GM12873 (cell line): ENCODE results near the gene EBPL.
A peak's percentile ranks its signal among the peaks of the same experiment; 100 is the strongest.

ENCODE experiments used
- TF ChIP-seq, protein P1 (sequence below): IDR thresholded peaks from 2 replicates; pipeline ENCODE4 v1.5.1; 2012; ENCODE audit warnings: low read depth, mild to moderate bottlenecking, moderate library complexity, low read length, control low read depth; ENCODE audit not compliant: insufficient read depth; ENCODE audit errors: missing control alignments

The EBPL gene

DNA sequence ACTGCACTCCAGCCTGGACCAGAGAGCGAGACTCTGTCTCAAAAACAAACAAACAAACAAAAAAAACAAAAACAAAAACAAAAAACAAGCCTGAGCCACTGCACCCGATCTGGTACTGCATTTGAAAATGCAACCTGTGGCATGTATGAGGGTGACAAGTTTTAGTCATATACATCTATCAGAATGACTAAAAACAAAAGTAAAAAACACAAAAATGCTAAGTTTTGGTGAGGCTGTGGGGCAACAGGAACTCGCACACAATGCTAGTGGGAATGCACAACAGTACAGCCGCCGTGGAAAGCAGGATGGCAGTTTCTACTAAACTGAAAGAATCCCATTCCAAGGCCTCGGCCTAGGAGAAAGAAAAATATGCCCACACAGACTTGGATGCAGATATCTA lies 7.8 kb downstream of the EBPL start:
- TF ChIP-seq, protein P1, sequence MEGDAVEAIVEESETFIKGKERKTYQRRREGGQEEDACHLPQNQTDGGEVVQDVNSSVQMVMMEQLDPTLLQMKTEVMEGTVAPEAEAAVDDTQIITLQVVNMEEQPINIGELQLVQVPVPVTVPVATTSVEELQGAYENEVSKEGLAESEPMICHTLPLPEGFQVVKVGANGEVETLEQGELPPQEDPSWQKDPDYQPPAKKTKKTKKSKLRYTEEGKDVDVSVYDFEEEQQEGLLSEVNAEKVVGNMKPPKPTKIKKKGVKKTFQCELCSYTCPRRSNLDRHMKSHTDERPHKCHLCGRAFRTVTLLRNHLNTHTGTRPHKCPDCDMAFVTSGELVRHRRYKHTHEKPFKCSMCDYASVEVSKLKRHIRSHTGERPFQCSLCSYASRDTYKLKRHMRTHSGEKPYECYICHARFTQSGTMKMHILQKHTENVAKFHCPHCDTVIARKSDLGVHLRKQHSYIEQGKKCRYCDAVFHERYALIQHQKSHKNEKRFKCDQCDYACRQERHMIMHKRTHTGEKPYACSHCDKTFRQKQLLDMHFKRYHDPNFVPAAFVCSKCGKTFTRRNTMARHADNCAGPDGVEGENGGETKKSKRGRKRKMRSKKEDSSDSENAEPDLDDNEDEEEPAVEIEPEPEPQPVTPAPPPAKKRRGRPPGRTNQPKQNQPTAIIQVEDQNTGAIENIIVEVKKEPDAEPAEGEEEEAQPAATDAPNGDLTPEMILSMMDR, result no peak

DNA sequence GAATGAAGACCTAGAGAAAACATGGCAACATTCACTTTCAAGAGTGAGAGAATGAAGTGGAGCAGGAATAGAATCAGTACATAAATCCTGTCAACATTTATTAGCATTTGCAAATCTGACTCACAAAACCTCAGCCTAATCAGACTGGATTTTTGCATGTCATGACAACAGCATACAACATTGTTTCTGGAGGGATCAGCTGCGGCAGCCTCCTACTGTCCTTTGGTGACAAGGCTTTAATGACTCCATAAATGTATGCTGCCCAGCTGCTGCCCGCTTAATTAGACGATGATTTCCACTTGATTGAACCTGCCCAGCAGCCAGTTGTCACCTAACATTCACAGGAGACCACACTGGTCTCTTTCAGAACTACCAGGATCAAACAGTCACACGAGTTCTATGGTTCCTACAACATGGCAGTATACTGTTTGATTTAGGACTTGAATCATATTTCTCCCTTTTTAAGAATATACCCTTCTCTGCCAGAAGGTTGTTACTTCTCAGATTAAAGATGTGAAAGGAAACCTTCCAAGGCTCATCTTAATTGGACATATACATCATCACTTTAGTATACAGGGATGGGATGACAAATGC lies 9.3 kb downstream of the EBPL start:
- TF ChIP-seq, protein P1, result no peak

DNA sequence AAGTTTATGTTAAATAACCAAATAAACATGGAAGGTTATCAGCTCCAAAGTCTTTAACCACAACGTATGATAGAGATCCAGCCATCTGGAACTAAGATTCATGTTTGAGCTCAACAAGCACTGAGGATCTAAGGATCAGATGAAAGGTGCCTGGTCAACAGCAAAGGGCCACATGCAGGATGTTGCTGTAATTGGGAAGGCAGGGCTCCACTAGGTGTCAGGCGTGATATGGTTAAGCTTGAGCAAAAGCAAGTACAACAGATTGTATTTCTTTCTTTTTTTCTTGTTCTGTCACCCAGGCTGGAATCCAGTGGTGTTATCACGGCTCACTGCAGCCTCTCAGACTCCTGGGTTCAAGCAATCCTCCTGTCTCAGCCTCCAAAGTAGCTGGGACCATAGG lies 12.0 kb downstream of the EBPL start:
- TF ChIP-seq, protein P1, result peak; percentile 22

DNA sequence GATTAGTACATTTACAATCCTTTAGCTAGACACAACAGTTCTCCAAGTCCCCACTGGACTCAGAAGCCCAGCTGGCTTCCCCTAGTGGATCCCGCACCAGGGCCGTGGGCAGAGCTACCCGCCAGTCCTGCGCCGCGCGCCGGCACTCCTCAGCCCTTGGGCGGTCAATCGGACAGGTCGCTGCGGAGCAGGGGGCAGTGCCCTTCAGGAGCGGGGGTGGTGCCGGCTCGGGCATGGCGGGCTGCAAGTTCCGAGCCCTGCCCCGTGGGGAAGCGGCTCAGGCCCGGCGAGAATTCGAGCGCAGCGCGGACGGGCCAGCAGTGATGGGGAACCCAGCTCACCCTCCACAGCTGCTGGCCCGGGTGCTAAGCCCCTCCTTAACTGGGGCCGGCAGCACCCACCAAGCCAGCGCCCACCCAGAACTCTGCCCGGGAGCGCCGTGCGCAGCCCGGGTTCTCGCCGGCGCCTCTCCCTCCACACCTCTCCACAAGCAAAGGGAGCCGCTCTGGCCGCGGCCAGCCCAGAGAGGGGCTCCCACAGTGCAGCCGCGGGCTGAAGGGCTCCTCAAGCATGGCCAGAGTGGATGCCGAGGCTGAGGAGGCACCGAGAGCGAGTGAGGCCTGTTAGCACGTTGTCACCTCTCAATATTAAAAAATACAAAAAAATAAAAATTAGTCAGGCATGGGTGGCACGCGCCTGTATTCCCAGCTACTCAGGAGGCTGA lies 12.9 kb downstream of the EBPL start:
- TF ChIP-seq, protein P1, result no peak

DNA sequence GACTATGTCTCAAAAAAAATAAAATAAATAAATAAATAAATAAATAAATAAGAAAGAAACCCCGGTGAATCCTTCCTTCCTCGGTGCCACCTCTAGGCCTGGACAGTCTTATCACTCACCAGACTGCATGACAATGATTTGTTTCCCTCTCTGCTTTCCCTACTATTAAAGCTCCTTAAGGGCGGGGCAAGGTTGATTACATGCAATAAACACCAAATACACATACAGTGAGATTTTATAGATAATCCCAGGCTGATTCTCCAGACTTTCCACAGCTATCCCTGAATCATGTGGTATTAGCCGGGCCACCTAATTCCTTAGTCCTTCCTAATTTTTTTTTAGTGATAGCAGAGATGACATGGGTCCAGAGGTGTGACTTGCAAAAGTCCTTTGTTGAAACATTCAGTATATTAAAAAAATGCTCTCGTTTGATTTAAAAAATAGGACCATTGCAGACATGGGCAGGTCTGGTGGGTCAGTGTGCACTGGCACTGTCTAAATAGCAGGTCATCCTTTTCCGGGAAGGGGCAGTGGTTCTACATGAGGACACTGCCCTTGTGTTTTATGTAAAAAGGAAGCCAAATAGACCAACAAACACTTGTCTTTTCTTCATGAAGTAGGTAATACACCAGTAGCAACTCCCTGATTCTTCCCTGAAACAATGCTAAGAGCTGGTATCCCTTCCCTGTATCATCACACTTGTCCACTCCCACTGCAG lies 14.5 kb downstream of the EBPL start:
- TF ChIP-seq, protein P1, result no peak

DNA sequence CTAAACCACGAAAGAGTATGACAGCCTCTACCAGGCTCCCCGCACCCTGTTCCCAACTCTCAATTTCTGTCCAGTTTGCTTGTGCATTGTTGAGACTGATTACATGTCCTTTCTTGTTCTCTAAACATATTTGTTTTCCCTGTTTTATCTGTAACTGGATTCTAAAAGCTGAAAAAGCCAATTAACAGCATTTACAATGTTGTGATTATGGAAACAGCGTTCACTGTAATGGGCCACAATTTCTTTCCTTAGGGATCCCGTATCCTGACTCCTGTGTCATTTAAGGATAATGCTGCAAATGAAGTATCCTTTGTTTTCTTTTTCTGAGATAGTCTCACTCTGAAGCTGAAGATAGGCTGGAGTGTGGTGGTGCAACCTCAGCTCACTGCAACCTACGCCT lies 20.5 kb downstream of the EBPL start:
- TF ChIP-seq, protein P1, result no peak

DNA sequence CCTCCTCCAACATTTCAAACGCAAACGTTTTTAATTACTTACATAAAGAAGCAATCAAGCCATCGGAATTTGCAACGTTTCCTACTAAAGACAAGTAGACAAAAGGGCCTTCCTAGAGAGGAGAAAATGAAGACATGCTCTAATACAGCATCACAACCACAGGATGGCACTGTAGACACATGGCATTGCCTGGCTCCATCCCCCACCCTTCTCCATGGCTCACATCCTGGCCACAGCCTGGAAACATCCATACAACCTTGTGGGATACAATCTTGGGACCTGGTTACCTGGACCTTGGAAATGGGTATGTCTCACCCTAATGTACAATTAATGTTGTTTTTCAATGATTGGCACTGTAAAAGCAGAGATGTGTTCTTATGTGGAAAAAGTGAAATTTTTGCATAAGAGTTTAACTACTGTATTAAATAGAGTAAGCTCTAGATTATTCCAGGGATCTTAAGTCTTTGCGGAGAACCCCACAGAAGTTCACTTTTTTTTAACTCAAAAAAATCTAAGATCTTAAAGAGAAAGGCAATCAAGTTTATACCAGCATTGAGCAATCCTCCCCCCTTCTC lies 21.5 kb downstream of the EBPL start:
- TF ChIP-seq, protein P1, result peak; percentile 63
